Measurements from ENCODE around the gene FAM20C.

The FAM20C gene

DNA sequence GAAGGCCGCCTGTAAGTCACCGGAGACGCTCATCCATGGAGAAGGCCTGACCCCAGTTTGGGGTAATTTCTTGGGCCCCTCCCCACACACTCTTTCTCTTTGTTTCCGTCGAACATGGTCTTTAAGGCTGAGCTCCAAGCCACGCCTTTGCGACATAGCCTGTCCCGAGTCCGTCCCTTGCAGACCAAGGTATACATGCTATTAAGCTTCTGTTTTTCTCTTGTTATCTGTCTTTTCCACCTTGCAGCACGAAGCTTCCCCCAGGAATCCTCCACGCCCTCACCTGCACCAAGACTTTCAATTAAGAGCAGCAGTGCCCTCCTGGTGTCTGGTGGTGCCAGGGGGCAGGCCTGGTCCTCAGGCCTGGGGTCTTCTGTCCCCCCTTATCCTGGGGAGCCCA is 4.2 kb upstream of the FAM20C start:
- POLR2A ChIA-PET = interaction anchor here (0.9 kb wide), 1 partner anchor 38 kb away, joined by 3 read pairs; no protein-coding TSS in a partner anchor
- H3K4me3 ChIP-seq (ENCODE audit: low read depth, low read length) = no peak overlapping the region
- no peak for TF ChIP-seq ZNF629 (tag by site-specific recombination; IDR thresholded peaks at IDR 0.05)
- TF ChIP-seq MEIS1 (CRISPR knock-in tag; IDR thresholded peaks at IDR 0.05; ENCODE audit: borderline replicate concordance) = no peak
- TF ChIP-seq, protein P1, sequence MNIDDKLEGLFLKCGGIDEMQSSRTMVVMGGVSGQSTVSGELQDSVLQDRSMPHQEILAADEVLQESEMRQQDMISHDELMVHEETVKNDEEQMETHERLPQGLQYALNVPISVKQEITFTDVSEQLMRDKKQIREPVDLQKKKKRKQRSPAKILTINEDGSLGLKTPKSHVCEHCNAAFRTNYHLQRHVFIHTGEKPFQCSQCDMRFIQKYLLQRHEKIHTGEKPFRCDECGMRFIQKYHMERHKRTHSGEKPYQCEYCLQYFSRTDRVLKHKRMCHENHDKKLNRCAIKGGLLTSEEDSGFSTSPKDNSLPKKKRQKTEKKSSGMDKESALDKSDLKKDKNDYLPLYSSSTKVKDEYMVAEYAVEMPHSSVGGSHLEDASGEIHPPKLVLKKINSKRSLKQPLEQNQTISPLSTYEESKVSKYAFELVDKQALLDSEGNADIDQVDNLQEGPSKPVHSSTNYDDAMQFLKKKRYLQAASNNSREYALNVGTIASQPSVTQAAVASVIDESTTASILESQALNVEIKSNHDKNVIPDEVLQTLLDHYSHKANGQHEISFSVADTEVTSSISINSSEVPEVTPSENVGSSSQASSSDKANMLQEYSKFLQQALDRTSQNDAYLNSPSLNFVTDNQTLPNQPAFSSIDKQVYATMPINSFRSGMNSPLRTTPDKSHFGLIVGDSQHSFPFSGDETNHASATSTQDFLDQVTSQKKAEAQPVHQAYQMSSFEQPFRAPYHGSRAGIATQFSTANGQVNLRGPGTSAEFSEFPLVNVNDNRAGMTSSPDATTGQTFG (tag by site-specific recombination; IDR thresholded peaks at IDR 0.05; ENCODE audit: borderline replicate concordance) = no peak
- TF ChIP-seq ZNF202 (tag by site-specific recombination; IDR thresholded peaks at IDR 0.05; ENCODE audit: borderline replicate concordance) = no peak
- TF ChIP-seq, protein P2, sequence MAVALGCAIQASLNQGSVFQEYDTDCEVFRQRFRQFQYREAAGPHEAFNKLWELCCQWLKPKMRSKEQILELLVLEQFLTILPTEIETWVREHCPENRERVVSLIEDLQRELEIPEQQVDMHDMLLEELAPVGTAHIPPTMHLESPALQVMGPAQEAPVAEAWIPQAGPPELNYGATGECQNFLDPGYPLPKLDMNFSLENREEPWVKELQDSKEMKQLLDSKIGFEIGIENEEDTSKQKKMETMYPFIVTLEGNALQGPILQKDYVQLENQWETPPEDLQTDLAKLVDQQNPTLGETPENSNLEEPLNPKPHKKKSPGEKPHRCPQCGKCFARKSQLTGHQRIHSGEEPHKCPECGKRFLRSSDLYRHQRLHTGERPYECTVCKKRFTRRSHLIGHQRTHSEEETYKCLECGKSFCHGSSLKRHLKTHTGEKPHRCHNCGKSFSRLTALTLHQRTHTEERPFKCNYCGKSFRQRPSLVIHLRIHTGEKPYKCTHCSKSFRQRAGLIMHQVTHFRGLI (tag by site-specific recombination; IDR thresholded peaks at IDR 0.05) = no peak
- TF ChIP-seq, protein P3, sequence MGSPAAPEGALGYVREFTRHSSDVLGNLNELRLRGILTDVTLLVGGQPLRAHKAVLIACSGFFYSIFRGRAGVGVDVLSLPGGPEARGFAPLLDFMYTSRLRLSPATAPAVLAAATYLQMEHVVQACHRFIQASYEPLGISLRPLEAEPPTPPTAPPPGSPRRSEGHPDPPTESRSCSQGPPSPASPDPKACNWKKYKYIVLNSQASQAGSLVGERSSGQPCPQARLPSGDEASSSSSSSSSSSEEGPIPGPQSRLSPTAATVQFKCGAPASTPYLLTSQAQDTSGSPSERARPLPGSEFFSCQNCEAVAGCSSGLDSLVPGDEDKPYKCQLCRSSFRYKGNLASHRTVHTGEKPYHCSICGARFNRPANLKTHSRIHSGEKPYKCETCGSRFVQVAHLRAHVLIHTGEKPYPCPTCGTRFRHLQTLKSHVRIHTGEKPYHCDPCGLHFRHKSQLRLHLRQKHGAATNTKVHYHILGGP (tag by site-specific recombination; IDR thresholded peaks at IDR 0.05) = no peak
- TF ChIP-seq IKZF3 (tag by site-specific recombination; IDR thresholded peaks at IDR 0.05) = no peak
- no peak for TF ChIP-seq ZNF670 (tag by site-specific recombination; IDR thresholded peaks at IDR 0.05; ENCODE audit: low read depth)
- TF ChIP-seq ZNF658 (tag by site-specific recombination; IDR thresholded peaks at IDR 0.05) = no peak
- TF ChIP-seq, protein P4, sequence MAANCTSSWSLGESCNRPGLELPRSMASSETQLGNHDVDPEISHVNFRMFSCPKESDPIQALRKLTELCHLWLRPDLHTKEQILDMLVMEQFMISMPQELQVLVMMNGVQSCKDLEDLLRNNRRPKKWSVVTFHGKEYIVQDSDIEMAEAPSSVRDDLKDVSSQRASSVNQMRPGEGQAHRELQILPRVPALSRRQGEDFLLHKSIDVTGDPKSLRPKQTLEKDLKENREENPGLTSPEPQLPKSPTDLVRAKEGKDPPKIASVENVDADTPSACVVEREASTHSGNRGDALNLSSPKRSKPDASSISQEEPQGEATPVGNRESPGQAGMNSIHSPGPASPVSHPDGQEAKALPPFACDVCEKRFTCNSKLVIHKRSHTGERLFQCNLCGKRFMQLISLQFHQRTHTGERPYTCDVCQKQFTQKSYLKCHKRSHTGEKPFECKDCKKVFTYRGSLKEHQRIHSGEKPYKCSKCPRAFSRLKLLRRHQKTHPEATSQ (tag by site-specific recombination; IDR thresholded peaks at IDR 0.05) = no peak
- no peak for TF ChIP-seq ZNF2 (tag by site-specific recombination; IDR thresholded peaks at IDR 0.05)
- TF ChIP-seq ZNF140 (tag by site-specific recombination; IDR thresholded peaks at IDR 0.05) = no peak
- TF ChIP-seq ZBTB8A (tag by site-specific recombination; IDR thresholded peaks at IDR 0.05) = no peak
- peaks cover 0 to 4% of the 10 kb centered on the region in 2 experiments; a peak in 1 of 3 replicates for H3K36me3 ChIP-seq (ENCODE audit: control insufficient read depth in 2 of 2, insufficient read depth in 1 of 2, low read length in 2 of 2)
- no peak overlapping the region for H3K27ac ChIP-seq (ENCODE audit: extremely low read depth, low read depth, low read length)
- CTCF ChIA-PET = no interaction called here
- H3K4me1 ChIP-seq (ENCODE audit: control insufficient read depth, insufficient read depth, low read length) = peaks cover 4% of the 10 kb centered on the region; the same call in 1 of the 2 replicates
- no peaks in the 10 kb centered on the region for H3K9me3 ChIP-seq (ENCODE audit: control insufficient read depth, insufficient read depth, low read depth, low read length)

DNA sequence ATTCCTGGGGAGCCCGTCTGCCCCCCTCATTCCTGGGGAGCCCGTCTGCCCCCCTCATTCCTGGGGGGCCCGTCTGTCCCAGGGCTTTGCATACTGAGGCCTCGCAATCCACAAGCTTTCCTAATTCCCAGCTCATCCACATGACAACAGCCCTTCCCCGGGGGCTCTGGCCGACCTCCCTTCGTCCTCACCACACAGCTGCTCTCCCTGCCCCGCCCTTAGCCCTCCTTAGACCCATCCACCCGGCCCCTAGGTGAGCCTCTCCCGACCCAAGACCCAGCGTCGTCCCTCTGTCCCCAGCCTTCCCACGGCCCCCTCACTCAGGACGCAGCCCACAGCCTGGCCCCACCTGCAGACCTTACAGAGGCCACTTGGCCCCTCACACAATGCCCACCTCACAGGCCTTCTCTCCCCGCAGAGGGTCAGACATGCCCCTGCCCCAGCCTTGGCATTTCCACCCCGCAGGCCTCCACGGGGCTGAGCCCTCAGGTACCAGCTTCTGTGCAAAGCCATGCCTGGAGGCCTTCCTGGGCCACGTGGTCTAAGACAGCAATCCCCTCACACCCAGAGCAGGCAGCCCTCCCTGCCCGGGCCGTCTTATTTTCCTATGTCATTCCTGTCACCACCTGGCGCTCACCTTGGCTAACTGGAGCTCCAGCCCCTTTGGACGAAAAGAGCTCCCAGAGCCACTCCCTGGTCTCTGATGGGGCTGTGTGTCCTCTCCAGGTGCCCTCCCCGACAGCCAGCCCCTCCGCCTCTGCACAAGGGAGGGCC is 3.5 kb upstream of the FAM20C start:
- Histone ChIP-seq H3K9me3 (ENCODE audit: control insufficient read depth, insufficient read depth, low read depth, low read length) (no peaks in the 10 kb centered on the region), H3K36me3 (ENCODE audit: control insufficient read depth in 2 of 2, insufficient read depth in 1 of 2, low read length in 2 of 2) (peaks cover 0 to 4% of the 10 kb centered on the region in 2 experiments; a peak in 1 of 3 replicates), H3K27ac (ENCODE audit: extremely low read depth, low read depth, low read length) (no peak overlapping the region), H3K4me1 (ENCODE audit: control insufficient read depth, insufficient read depth, low read length) (peaks cover 4% of the 10 kb centered on the region; the same call in 1 of the 2 replicates), H3K4me3 (ENCODE audit: low read depth, low read length) (no peak overlapping the region)
- ChIA-PET POLR2A (interaction anchor here (0.9 kb wide), 1 partner anchor 39 kb away, joined by 3 read pairs; no protein-coding TSS in a partner anchor), CTCF (no interaction called here)
- TF ChIP-seq ZNF23 (tag by site-specific recombination; IDR thresholded peaks at IDR 0.05; ENCODE audit: borderline replicate concordance) (no peak), MZF1 (tag by site-specific recombination; IDR thresholded peaks at IDR 0.05; ENCODE audit: borderline replicate concordance) (no peak), ZEB2 (tag by site-specific recombination; IDR thresholded peaks at IDR 0.05) (no peak), ZNF335 (tag by site-specific recombination; conservative IDR thresholded peaks at IDR 0.05) (no peak), ZNF121 (tag by site-specific recombination; IDR thresholded peaks at IDR 0.05) (no peak), ZNF521 (tag by site-specific recombination; IDR thresholded peaks at IDR 0.05) (no peak), ZNF48 (tag by site-specific recombination; IDR thresholded peaks at IDR 0.05) (no peak), ZNF2 (tag by site-specific recombination; IDR thresholded peaks at IDR 0.05) (no peak), ZNF843 (tag by site-specific recombination; IDR thresholded peaks at IDR 0.05) (no peak), ZNF426 (tag by site-specific recombination; IDR thresholded peaks at IDR 0.05) (no peak)
- TF ChIP-seq, protein P5, sequence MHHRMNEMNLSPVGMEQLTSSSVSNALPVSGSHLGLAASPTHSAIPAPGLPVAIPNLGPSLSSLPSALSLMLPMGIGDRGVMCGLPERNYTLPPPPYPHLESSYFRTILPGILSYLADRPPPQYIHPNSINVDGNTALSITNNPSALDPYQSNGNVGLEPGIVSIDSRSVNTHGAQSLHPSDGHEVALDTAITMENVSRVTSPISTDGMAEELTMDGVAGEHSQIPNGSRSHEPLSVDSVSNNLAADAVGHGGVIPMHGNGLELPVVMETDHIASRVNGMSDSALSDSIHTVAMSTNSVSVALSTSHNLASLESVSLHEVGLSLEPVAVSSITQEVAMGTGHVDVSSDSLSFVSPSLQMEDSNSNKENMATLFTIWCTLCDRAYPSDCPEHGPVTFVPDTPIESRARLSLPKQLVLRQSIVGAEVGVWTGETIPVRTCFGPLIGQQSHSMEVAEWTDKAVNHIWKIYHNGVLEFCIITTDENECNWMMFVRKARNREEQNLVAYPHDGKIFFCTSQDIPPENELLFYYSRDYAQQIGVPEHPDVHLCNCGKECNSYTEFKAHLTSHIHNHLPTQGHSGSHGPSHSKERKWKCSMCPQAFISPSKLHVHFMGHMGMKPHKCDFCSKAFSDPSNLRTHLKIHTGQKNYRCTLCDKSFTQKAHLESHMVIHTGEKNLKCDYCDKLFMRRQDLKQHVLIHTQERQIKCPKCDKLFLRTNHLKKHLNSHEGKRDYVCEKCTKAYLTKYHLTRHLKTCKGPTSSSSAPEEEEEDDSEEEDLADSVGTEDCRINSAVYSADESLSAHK (tag by site-specific recombination; IDR thresholded peaks at IDR 0.05) = no peak
- TF ChIP-seq, protein P3 (tag by site-specific recombination; IDR thresholded peaks at IDR 0.05) = no peak
